Ectodermal cell (in vitro differentiated cells): Measurements from ENCODE around the gene ITIH6.

Experiments used
- H3K27ac ChIP-seq: 2 replicates; pipeline ENCODE4 v1.7.0; 2013; ENCODE audit warnings: mild to moderate bottlenecking, low read depth, low read length; ENCODE audit not compliant: insufficient read depth, poor library complexity, severe bottlenecking
- H3K27me3 ChIP-seq: 2 replicates; pipeline ENCODE4 v1.7.0; 2013; ENCODE audit warnings: mild to moderate bottlenecking, low read length; ENCODE audit not compliant: insufficient read depth, control insufficient read depth, poor library complexity, severe bottlenecking
- H3K36me3 ChIP-seq: one replicate; pipeline ENCODE4 v1.7.0; 2013; ENCODE audit warnings: low read length; ENCODE audit not compliant: control insufficient read depth, insufficient read depth
- H3K4me1 ChIP-seq: one replicate; pipeline ENCODE4 v1.7.0; 2013; ENCODE audit warnings: low read length; ENCODE audit not compliant: control insufficient read depth, insufficient read depth
- H3K4me3 ChIP-seq: 2 replicates; pipeline ENCODE4 v1.7.0; 2013; ENCODE audit warnings: low read depth, low read length, control low read depth; ENCODE audit not compliant: insufficient read depth
- H3K9me3 ChIP-seq: 2 replicates; pipeline ENCODE4 v1.7.0; 2013; ENCODE audit warnings: mild to moderate bottlenecking, low read length, moderate library complexity; ENCODE audit not compliant: control insufficient read depth
- WGBS, 2 experiments: methylation state at CpG; one replicate each; pipeline ENCODE4 v1.1.7; 2013; ENCODE audit warnings: missing lambda C conversion rate in 2 of 2; 5-methylcytosine and 5-hydroxymethylcytosine counted together

Gene ITIH6

DNA sequence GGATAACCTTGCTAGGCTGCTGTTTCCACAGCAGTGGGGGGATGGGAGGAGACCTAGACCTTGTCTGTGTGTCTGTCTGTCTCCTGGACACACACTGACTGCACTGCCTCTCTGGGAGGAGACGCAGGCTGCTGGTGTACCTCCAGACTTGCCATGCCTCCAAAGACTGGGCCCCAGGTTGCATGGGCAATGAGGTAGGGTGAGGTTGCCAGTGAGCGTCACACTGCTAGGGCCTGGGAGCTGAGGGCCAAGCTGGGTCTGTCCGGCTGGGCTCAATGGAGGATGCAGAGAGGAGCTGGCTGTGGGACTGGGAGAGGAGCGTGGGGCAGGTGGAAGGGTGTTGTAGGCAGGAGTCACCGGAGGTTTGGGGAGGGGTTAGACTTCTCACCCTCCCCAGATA, 26.1 kb upstream of the ITIH6 start:
- Histone ChIP-seq H3K27me3 (no peaks in the 10 kb centered on the region), H3K27ac (no peak overlapping the region), H3K9me3 (no peaks in the 10 kb centered on the region), H3K4me3 (no peak overlapping the region), H3K36me3 (no peaks in the 10 kb centered on the region), H3K4me1 (no peaks in the 10 kb centered on the region)
- 93 to 96% methylated on average over 4 of the region's 5 CpGs for WGBS, 2 experiments

- Histone ChIP-seq H3K27me3 (no peaks in the 10 kb centered on the region), H3K9me3 (no peaks in the 10 kb centered on the region), H3K27ac (no peak overlapping the region), H3K36me3 (no peaks in the 10 kb centered on the region), H3K4me1 (no peaks in the 10 kb centered on the region), H3K4me3 (no peak overlapping the region)
- 88 to 93% methylated on average over 2 of the region's 2 CpGs for WGBS, 2 experiments
Observed at GRCh38 chrX:54821310-54821709, 23.3 kb upstream of the ITIH6 start.

DNA sequence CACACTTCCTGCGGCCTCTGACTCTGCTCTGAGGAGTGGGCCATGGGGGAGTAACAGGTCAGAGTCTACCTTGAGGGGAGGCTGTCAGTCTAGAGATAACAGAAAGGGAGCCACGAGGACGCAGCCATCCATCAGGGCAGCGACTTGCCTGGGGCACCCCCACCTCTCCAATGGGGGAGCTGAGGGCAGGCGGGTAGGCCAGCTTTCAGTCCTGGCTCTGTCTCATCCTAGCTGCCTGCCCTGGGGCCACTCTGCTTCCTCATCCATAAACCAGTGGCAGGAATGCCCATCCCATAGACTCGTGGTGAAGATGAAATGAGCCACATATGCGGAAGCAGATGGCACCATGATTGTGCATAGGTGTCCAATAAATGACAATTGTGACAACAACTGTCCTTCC, 22.7 kb upstream of the ITIH6 start:
- H3K4me1 ChIP-seq, result no peaks in the 10 kb centered on the region

DNA sequence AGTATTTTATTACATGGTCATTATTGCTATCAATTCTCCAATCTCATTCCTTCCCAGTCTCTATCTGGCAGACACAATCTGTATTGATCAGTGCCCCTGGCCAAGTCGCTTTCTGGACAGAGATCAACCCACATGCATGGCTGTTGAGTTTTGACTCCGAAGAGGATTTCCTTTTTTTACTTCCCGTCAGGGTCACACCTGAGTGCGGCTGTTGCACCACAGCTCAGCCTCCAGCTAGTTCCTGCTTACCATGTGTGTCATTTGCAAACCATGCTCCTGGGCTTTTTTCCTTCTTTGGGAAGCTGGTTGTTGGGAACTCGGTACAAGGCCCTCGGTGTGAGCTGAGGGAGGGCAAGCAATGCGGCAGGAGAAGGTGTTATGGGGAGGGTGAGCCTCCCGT, 21.1 kb upstream of the ITIH6 start:
- H3K9me3 ChIP-seq, result no peaks in the 10 kb centered on the region
- H3K36me3 ChIP-seq, result peaks cover 10% of the 10 kb centered on the region
- H3K4me3 ChIP-seq, result no peak overlapping the region
- 90 to 95% methylated on average over 8 of the region's 8 CpGs for WGBS, 2 experiments
- no peaks in the 10 kb centered on the region for H3K4me1 ChIP-seq
- no peak overlapping the region for H3K27ac ChIP-seq
- no peaks in the 10 kb centered on the region for H3K27me3 ChIP-seq

More for the DNA sequence above, 22.7 kb upstream of the ITIH6 start:
- Histone ChIP-seq H3K36me3 (peaks cover under 1% of the 10 kb centered on the region), H3K9me3 (no peaks in the 10 kb centered on the region), H3K4me3 (no peak overlapping the region), H3K27ac (no peak overlapping the region), H3K27me3 (no peaks in the 10 kb centered on the region)
- WGBS, 2 experiments, result 78 to 92% methylated on average over 6 to 7 of the region's 7 CpGs

- Histone ChIP-seq H3K4me1 (no peaks in the 10 kb centered on the region), H3K9me3 (no peaks in the 10 kb centered on the region), H3K4me3 (no peak overlapping the region), H3K36me3 (peaks cover 18% of the 10 kb centered on the region), H3K27ac (no peak overlapping the region), H3K27me3 (no peaks in the 10 kb centered on the region)
- WGBS, 2 experiments, result 79 to 88% methylated on average over 1 to 5 of the region's 5 CpGs
Observed at GRCh38 chrX:54818221-54818620, 20.2 kb upstream of the ITIH6 start.

DNA sequence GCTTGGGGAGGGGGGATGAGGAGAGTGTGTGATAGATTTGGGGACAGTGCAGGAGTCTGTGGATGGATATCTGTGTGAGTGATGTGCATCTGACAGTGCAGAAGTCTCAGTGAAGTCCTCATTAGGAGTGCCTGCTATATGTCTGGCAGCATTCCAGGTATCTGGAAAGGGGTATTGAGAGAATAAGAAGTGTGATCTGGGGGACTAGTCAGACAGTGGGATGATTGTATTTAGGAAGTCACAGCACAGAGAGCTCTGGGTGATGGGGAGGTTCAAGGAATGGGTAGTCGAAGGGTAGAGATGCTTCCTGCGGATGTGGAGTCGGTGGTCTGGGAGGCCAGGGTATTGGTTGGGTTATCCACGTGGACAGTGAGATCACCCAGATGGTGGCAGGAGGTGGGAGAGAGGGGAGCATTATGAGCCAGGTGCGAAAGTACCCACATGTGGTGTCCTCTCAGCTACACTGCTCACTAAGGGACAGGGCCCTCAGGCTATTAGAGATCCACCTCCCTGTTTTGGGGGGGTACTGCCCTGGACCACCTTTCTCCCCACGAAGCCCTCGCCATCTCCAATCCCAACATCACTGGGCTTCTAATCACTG, 19.3 kb upstream of the ITIH6 start:
- H3K36me3 ChIP-seq, result peaks cover 18% of the 10 kb centered on the region
- H3K9me3 ChIP-seq, result no peaks in the 10 kb centered on the region
- no peaks in the 10 kb centered on the region for H3K4me1 ChIP-seq
- H3K27ac ChIP-seq, result no peak overlapping the region
- WGBS, 2 experiments, result 91 to 95% methylated on average over 5 to 7 of the region's 7 CpGs
- H3K4me3 ChIP-seq, result no peak overlapping the region
- H3K27me3 ChIP-seq, result no peaks in the 10 kb centered on the region

DNA sequence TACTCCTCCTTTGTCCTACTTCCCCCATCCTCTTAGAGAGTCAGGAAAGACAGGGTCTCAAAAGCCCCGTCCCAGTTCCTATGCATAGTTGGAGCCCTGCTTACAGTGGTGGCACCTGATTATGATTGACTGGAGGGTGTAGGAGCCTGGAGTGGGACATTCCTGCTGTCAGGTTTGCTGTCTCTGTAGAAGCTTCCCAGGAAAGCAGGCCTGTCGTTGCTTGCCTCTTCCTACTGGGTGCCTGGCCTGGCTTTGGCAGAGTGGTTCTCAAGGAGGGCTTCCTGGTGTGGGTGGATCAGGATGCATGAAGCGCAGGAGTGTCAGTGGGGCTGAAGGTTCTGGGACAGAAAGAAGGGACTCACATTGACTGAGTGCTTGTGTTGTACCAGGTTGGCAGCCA, 14.3 kb upstream of the ITIH6 start:
- Histone ChIP-seq H3K9me3 (no peaks in the 10 kb centered on the region), H3K4me1 (no peaks in the 10 kb centered on the region), H3K36me3 (peaks cover 36% of the 10 kb centered on the region), H3K27ac (no peak overlapping the region), H3K27me3 (no peaks in the 10 kb centered on the region), H3K4me3 (no peak overlapping the region)
- 93 to 95% methylated on average over 3 of the region's 3 CpGs for WGBS, 2 experiments

DNA sequence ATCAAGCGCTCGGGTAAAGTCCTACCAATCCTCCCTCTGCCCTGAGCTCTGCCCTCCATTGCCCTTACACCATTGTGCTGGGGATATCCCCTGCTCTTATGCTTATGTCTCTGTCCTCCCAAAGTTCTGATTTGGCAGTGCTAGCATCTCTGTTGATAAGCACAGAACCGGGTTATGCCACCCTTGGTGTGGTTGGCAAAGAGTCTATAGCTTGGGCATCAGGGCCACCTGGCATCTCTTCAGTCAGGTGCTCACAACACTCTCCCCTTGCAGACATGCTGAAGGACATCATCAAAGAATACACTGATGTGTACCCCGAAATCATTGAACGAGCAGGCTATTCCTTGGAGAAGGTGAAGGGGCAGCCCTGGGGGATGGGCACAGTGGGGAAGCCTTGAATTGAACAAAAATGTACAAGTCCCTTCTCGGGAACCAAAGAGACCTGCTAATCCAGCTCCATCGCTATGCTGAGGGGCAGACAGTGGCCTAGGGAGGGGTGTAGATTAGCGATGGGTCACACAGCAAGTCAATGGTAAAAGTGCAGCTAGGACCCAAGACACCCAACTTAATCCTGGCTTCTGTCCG, 13.3 kb upstream of the ITIH6 start:
- Histone ChIP-seq H3K27ac (no peak overlapping the region), H3K36me3 (peaks cover 36% of the 10 kb centered on the region), H3K27me3 (no peaks in the 10 kb centered on the region), H3K4me3 (no peak overlapping the region), H3K9me3 (no peaks in the 10 kb centered on the region), H3K4me1 (no peaks in the 10 kb centered on the region)
- 96 to 98% methylated on average over 9 of the region's 9 CpGs for WGBS, 2 experiments

DNA sequence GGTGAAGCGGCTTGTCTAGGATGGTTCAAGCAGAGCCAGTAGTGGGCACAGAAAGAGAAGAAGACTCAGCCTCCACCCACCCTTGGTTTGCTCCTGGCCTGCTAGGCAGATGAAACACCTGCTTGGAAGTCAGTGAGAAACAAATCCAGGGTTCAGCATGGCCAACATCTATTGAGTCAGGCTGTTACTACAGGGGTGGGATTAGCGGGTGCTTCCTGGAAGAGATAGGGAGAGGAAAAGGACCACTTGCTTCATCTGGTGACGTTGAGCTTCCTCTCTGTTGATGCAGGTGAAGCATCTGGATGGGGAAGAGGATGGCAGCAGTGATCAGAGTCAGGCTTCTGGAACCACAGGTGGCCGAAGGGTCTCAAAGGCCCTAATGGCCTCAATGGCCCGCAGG, 12.5 kb upstream of the ITIH6 start:
- no peak overlapping the region for H3K27ac ChIP-seq
- H3K9me3 ChIP-seq, result no peaks in the 10 kb centered on the region
- no peaks in the 10 kb centered on the region for H3K4me1 ChIP-seq
- no peak overlapping the region for H3K4me3 ChIP-seq
- WGBS, 2 experiments, result 95 to 99% methylated on average over 5 of the region's 5 CpGs
- peaks cover 34% of the 10 kb centered on the region for H3K36me3 ChIP-seq
- no peaks in the 10 kb centered on the region for H3K27me3 ChIP-seq

DNA sequence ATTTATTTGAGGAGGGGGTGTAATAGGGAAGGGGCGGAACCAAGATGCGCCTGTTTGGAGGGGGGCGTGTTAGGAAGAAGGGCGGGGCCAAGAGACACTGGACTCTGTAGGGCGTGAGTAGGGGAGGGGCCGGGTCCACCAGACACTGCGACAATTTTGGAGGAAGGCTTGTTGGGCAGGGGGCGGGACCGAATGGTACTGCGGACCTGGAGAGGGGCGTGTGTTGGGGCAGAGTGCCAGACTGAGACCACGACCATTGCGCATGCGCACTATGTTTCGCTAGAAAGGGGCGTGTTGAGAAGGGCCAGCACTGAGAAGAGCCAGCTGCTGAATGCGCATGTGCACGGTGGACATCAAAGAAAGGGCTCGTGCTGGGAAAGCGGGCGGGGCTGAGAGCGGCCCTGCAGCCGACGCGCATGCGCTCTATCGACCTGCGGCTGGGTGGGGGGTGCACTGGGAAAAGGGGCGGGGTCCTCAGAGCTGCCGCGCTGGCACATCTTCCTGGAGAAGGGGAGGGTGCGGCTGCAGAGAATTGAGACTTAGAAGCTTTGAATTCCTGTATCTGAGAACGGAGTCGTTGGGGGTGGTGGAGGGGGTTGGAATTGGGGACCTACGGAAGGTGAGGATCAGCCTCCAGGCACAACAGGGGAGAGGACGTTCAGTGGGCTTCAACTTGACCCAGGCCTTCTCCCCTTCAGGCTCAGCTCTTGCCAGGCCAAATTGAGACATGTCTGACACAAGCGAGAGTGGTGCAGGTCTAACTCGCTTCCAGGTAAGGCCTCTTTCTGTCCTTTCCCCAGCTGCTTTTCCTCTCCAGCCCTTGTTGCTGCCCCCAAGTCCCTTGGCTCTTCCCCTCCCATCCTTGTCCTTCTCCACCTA, 10.8 kb upstream of the ITIH6 start:
- peaks cover 23% of the 10 kb centered on the region for H3K36me3 ChIP-seq
- H3K4me3 ChIP-seq, result peak overlapping the region; percentile 69
- H3K4me1 ChIP-seq, result no peaks in the 10 kb centered on the region
- no peaks in the 10 kb centered on the region for H3K9me3 ChIP-seq
- peak overlapping the region; percentile 98 for H3K27ac ChIP-seq
- WGBS, 2 experiments, result 0 to 1% methylated on average over 38 of the region's 38 CpGs
- no peaks in the 10 kb centered on the region for H3K27me3 ChIP-seq
